A673 (cell line): ENCODE results near the gene GRB7. TPM values are rescaled to one million over a fixed set of nuclear protein-coding genes. Genes with fewer than 3 reads are reported as not detected.

Experiments used
- BruUV-seq: library from RNA; stranded (reverse); fragments of 400-500 nt; replicated peaks from 2 replicates; lab custom pipeline; 2021; lab: Mats Ljungman, UMichigan
- CTCF ChIA-PET: fragments of 300-600 bp; sonication (Branson Sonifier 250); formaldehyde crosslinking; loops from one replicate; lab custom pipeline; 2022; ENCODE audit warnings: antibody characterized with exemption; lab: Charles Lee
- POLR2A ChIA-PET: fragments of 300-600 bp; sonication (Branson Sonifier 250); formaldehyde crosslinking; loops from one replicate; lab custom pipeline; 2022; ENCODE audit warnings: antibody characterized with exemption; ENCODE audit not compliant: low non-redundant PET; lab: Charles Lee
- DNase-seq: peaks from one replicate; pipeline ENCODE4 v3.0.0-alpha.2; 2015; ENCODE audit warnings: low spot score
- H3K27ac ChIP-seq: fragments of 200-600 bp; sonication (generic); 2 replicates; pipeline ENCODE4 v1.5.1; 2016; ENCODE audit warnings: mixed run types, low read depth, mild to moderate bottlenecking, mixed read lengths, antibody characterized with exemption, low read length; ENCODE audit not compliant: poor library complexity, severe bottlenecking
- H3K27me3 ChIP-seq: fragments of 200-600 bp; sonication (generic); replicated peaks from 2 replicates; pipeline ENCODE4 v1.6.1; 2017; ENCODE audit warnings: mixed run types, low read depth, mild to moderate bottlenecking, mixed read lengths, antibody characterized with exemption, low read length; ENCODE audit not compliant: insufficient read depth, poor library complexity
- H3K36me3 ChIP-seq: fragments of 200-600 bp; sonication (generic); 2 replicates; pipeline ENCODE4 v1.6.1; 2016; ENCODE audit warnings: mixed run types, mild to moderate bottlenecking, mixed read lengths, antibody characterized with exemption, low read length; ENCODE audit not compliant: insufficient read depth, poor library complexity, severe bottlenecking
- H3K4me1 ChIP-seq: fragments of 200-600 bp; sonication (generic); 2 replicates; pipeline ENCODE4 v1.6.1; 2017; ENCODE audit warnings: mixed run types, mild to moderate bottlenecking, mixed read lengths, antibody characterized with exemption, low read length; ENCODE audit not compliant: insufficient read depth, poor library complexity, severe bottlenecking
- H3K4me3 ChIP-seq: fragments of 200-600 bp; sonication (generic); 2 replicates; pipeline ENCODE4 v1.5.1; 2016; ENCODE audit warnings: low read depth, mixed run types, mild to moderate bottlenecking, mixed read lengths, low read length; ENCODE audit not compliant: poor library complexity, severe bottlenecking
- H3K9me3 ChIP-seq: fragments of 200-600 bp; sonication (generic); 2 replicates; pipeline ENCODE4 v1.6.1; 2016; ENCODE audit warnings: mixed run types, low read depth, mild to moderate bottlenecking, mixed read lengths, antibody characterized with exemption, low read length; ENCODE audit not compliant: poor library complexity, severe bottlenecking
- EZH2 ChIP-seq: fragments of 200-600 bp; sonication (generic); IDR thresholded peaks from 2 replicates; pipeline ENCODE4 v1.6.1; 2017; ENCODE audit warnings: borderline replicate concordance, low read depth, mild to moderate bottlenecking, mixed read lengths, antibody characterized with exemption, low read length; ENCODE audit not compliant: poor library complexity, severe bottlenecking
- intact Hi-C: fragments of 100-400 bp; cut with micrococcal nuclease; formaldehyde crosslinking; loops from one replicate; pipeline ENCODE4 v1.10.0; 2022; ENCODE audit not compliant: unreplicated experiment
- total RNA-seq: library from RNA; stranded (reverse); gene quantifications from 2 replicates; pipeline ENCODE4 v1.2.3, GENCODE V29; 2021
- TF ChIP-seq, protein P1 (sequence below): fragments of 300-800, 200-600 bp; sonication (generic); conservative IDR thresholded peaks from 2 replicates; pipeline ENCODE4 v1.5.1; 2017; ENCODE audit warnings: low read depth, mild to moderate bottlenecking, antibody characterized with exemption, low read length, moderate library complexity, mixed read lengths

The GRB7 gene
- total RNA-seq, 1 experiment from 2014 or later, result 0.62 TPM

DNA sequence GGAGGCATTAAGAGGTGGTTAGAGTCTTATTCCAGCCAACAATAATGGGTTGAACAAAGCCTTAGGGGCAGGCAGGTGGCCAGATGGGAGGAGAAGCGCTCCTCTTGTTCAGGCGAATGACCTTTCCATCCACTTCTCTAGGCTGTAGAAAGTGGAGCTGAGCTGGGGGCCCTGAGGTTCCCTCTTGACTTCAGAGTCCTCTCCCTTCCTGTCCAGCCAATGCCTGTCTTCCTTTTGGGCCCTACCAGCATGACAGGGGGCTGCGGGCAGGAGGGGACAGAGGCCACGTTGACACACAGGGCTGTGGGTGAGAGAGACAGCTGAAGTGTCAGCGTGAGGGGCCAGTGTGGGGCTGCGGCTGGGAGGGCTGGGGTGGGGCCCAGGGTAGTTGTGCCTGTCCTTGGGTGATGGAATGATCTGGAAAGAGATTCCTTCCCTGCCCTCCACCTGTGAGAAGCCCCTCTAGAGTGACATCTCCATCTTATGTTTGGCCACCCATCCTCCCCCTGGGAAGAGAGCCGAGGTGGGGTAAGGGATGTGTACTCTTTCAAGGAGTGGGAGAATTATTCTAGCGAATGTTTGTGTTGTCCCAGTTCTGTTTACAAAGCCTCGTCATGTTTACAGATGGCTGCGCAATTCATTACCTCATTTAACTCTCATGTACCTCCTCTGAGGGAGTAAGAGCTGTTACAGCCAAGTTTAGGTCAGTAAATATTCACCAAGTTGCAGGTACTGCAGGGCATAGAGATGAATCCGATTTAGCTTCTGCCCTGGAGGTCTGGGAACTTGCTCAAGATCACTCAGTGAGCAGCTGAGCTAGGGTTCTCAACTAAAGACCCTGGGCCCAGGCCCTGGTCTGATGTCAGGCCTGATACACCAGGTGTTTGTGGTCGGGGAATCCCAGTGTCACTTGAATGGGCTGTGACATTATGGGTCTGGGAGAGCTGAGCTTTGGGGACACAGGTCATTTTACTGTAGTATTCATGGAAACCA, 34.5 kb upstream of the GRB7 start:
- CTCF ChIA-PET, result interaction anchor here (1.1 kb wide), 1 partner anchor 49 kb away, joined by 3 read pairs; no protein-coding TSS in a partner anchor
- no TSS peak for BruUV-seq
- Histone ChIP-seq H3K4me1 (no peaks in the 10 kb centered on the region), H3K4me3 (no peak overlapping the region), H3K36me3 (no peaks in the 10 kb centered on the region), H3K27ac (no peak overlapping the region), H3K9me3 (no peaks in the 10 kb centered on the region), H3K27me3 (no peaks in the 10 kb centered on the region)
- no peak for DNase-seq
- POLR2A ChIA-PET, result no interaction called here
- TF ChIP-seq EZH2, result no peak
- TF ChIP-seq, protein P1, sequence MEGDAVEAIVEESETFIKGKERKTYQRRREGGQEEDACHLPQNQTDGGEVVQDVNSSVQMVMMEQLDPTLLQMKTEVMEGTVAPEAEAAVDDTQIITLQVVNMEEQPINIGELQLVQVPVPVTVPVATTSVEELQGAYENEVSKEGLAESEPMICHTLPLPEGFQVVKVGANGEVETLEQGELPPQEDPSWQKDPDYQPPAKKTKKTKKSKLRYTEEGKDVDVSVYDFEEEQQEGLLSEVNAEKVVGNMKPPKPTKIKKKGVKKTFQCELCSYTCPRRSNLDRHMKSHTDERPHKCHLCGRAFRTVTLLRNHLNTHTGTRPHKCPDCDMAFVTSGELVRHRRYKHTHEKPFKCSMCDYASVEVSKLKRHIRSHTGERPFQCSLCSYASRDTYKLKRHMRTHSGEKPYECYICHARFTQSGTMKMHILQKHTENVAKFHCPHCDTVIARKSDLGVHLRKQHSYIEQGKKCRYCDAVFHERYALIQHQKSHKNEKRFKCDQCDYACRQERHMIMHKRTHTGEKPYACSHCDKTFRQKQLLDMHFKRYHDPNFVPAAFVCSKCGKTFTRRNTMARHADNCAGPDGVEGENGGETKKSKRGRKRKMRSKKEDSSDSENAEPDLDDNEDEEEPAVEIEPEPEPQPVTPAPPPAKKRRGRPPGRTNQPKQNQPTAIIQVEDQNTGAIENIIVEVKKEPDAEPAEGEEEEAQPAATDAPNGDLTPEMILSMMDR, result no peak
- intact Hi-C loops, result no loop called here

DNA sequence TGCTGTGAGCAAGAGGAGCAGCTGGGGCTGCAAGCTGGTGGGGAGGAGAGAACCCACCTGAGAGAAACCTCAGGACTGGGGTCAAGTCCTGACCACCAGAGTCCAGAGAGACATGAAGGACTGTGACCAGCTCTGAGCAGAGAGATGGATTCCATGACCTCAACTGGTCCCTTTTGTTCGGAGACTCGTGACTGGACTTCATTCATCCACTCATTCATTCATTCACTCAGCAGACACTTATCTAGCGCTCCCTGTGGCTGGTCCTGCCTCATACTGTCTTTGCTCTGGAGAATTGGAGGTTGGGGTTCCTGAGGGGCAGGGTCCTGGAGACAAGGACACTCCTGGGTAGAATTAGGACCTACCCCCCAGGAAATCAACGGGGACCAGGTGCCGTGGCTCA, 33.8 kb upstream of the GRB7 start:
- Histone ChIP-seq H3K36me3 (no peaks in the 10 kb centered on the region), H3K4me1 (no peaks in the 10 kb centered on the region), H3K27me3 (no peaks in the 10 kb centered on the region), H3K27ac (no peak overlapping the region), H3K4me3 (no peak overlapping the region), H3K9me3 (no peaks in the 10 kb centered on the region)
- BruUV-seq, result no TSS peak
- CTCF ChIA-PET, result no interaction called here
- TF ChIP-seq, protein P1, result no peak
- TF ChIP-seq EZH2, result no peak
- POLR2A ChIA-PET, result no interaction called here
- DNase-seq, result no peak
- intact Hi-C loops, result no loop called here

DNA sequence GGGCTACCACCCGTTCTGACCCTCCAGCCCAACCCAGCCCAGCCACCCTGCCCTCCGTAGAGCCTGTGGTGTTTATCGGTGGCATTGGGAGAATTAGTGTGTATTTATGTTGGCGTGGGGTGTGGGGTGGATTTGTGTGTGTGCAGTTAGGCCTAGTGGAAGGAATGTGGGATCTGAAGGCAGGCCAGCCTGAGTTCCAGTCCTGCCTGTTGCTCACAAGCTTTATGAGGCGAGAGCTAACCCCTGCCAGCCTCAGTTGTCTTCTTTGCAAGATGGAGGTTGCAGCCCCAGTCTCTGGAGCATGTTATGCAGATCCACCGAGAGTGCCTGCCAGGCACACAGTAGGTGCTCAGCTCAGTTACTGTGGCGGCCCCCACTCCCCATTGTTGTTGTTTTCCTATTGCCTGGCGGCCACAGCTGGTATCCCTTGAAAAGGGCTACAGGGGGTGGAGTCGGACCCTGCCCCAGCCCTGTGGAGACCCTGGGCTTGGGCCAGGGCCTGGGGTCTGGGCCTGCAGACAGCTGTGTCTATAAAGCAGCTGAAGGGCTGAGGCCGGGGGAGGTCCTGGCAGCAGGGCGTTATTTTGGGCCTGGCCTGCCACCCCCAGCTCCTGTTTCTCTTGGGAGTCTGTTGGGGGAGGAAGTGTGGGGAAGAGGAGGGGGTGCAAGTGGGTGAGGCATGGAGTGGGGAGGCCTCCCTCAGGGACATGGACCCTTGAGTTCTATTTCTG, 32.8 kb upstream of the GRB7 start:
- Histone ChIP-seq H3K9me3 (no peaks in the 10 kb centered on the region), H3K36me3 (no peaks in the 10 kb centered on the region), H3K27me3 (no peaks in the 10 kb centered on the region), H3K27ac (no peak overlapping the region), H3K4me3 (no peak overlapping the region), H3K4me1 (no peaks in the 10 kb centered on the region)
- ChIA-PET CTCF (no interaction called here), POLR2A (no interaction called here)
- intact Hi-C loops, result no loop called here
- TF ChIP-seq EZH2, result no peak
- TF ChIP-seq, protein P1, result no peak
- no peak for DNase-seq
- no TSS peak for BruUV-seq
